GM12875 (cell line): ENCODE results near the gene PARD3.
A peak's percentile ranks its signal among the peaks of the same experiment; 100 is the strongest.

Source experiments
- H3K4me3 ChIP-seq: one replicate; pipeline ENCODE4 v1.5.1; 2011; ENCODE audit warnings: low read depth, low read length, control low read depth
- TF ChIP-seq, protein P1 (sequence below): IDR thresholded peaks from 2 replicates; pipeline ENCODE4 v1.5.1; 2011; ENCODE audit warnings: low read depth, mild to moderate bottlenecking, control low read depth, inconsistent platforms, low read length, moderate library complexity, borderline replicate concordance; ENCODE audit not compliant: insufficient read depth

PARD3 gene

GRCh38 chr10:34808801-34809745, 6.0 kb downstream of the PARD3 start:
- TF ChIP-seq, protein P1, sequence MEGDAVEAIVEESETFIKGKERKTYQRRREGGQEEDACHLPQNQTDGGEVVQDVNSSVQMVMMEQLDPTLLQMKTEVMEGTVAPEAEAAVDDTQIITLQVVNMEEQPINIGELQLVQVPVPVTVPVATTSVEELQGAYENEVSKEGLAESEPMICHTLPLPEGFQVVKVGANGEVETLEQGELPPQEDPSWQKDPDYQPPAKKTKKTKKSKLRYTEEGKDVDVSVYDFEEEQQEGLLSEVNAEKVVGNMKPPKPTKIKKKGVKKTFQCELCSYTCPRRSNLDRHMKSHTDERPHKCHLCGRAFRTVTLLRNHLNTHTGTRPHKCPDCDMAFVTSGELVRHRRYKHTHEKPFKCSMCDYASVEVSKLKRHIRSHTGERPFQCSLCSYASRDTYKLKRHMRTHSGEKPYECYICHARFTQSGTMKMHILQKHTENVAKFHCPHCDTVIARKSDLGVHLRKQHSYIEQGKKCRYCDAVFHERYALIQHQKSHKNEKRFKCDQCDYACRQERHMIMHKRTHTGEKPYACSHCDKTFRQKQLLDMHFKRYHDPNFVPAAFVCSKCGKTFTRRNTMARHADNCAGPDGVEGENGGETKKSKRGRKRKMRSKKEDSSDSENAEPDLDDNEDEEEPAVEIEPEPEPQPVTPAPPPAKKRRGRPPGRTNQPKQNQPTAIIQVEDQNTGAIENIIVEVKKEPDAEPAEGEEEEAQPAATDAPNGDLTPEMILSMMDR = no peak
- H3K4me3 ChIP-seq = peak overlapping the region; percentile 30

DNA sequence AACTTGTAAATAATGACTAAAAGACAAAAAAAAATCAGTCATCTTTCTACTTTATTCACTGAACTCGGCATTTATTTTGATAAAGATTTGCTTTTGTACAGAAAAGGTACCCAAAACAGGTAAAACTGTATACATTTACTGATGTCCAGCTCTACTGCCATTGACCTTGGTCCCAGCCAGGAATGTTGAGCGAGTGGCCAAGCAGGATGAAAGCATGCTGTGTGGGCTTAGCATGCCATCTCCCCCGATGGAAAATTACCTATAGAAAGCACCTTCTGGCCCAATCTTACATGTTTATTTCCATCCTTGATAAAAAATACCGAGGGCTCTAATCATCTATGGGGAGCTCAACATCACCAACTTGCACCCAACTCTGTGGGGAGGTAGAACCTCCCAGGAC, 6.8 kb downstream of the PARD3 start:
- TF ChIP-seq, protein P1 = no peak
- no peak overlapping the region for H3K4me3 ChIP-seq

GRCh38 chr10:34804306-34804705, 10.8 kb downstream of the PARD3 start:
- TF ChIP-seq, protein P1 = no peak
- H3K4me3 ChIP-seq = no peak overlapping the region

DNA sequence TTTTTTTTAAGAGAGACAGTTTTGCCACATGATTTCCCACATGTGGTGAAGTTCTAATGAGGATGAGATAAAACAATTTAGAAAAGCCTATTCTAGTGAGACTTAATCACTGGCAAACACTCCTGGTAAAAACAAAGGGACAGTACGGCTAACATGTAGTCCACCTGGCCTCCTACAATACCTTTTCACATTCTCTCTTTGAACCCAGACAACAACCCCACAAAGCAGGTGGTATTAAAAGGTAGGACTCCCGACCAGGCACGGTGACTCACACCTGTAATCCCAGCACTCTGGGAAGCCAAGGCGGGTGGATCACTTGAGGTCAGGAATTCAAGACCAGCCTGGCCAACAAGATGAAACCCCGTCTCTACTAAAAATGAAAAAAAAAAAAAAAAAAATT, 12.4 kb downstream of the PARD3 start:
- TF ChIP-seq, protein P1 = no peak

GRCh38 chr10:34801097-34801733, 13.9 kb downstream of the PARD3 start:
- TF ChIP-seq, protein P1 = no peak
- no peak overlapping the region for H3K4me3 ChIP-seq

More for the DNA sequence above, 12.4 kb downstream of the PARD3 start:
- no peak overlapping the region for H3K4me3 ChIP-seq

DNA sequence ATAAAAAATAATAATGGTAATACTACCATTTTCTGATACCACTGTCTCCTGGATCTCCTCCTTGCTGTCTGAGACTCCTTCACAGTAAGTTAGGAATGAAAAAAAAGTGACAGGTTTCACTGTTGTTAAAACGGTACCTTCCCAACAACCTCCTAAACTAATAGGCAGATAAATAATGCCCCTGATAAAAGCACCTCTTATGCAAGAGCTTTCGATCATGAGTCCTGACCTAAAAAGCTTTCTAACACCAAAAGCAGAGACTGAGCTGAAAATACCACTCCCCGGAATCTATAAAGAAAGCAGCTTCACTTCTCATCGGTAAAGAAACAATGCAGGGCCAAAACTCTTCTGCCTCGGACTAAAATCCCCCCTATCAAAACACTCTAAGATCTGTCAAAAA, 14.5 kb downstream of the PARD3 start:
- no peak overlapping the region for H3K4me3 ChIP-seq

More for the DNA sequence above, 14.5 kb downstream of the PARD3 start:
- TF ChIP-seq, protein P1 = no peak
